HCT116 (cell line): ENCODE measurements around the gene ZNF226. TPM values are rescaled to one million over a fixed set of nuclear protein-coding genes. Genes with fewer than 3 reads are reported as not detected.
A peak's percentile ranks its signal among the peaks of the same experiment; 100 is the strongest.

ENCODE experiments used
- ATAC-seq: fragments of 200-7000 bp; cut with Tn5 transposase; 2 replicates; pipeline ENCODE4 v1.9.1; 2020; ENCODE audit warnings: mild to moderate bottlenecking, moderate library complexity
- BruUV-seq: library from RNA; stranded (reverse); fragments of 400-500 nt; replicated peaks from 2 replicates; lab custom pipeline; 2021; lab: Mats Ljungman, UMichigan
- CTCF ChIA-PET: fragments of 300-600 bp; sonication (Branson Sonifier 250); formaldehyde crosslinking; loops from one replicate; lab custom pipeline; 2021; ENCODE audit warnings: antibody characterized with exemption; lab: Charles Lee
- POLR2A ChIA-PET: fragments of 300-600, 350-600 bp; sonication (Branson Sonifier 250); formaldehyde crosslinking; loops from one replicate; lab custom pipeline; 2021; ENCODE audit warnings: antibody characterized with exemption; lab: Charles Lee
- RAD21 ChIA-PET, 2 experiments: fragments of 300-600 bp; sonication (Branson Sonifier 250); formaldehyde crosslinking; loops; one replicate each; lab custom pipeline; 2023; ENCODE audit warnings: low total read pairs in 2 of 2; ENCODE audit not compliant: uncharacterized antibody in 2 of 2, unreplicated experiment in 2 of 2, low non-redundant PET in 1 of 2; lab: Charles Lee
- DNase-seq: peaks from one replicate; pipeline ENCODE4 v3.0.0-alpha.2; 2010; ENCODE audit warnings: low read depth, low spot score
- H2AFZ ChIP-seq: fragments of 200-600 bp; shearing (Covaris generic), sonication (generic); 2 replicates; pipeline ENCODE4 v1.6.1; 2017; ENCODE audit warnings: low read depth, mixed run types, mixed read lengths, antibody characterized with exemption, low read length; ENCODE audit not compliant: poor library complexity, severe bottlenecking
- H3K27ac ChIP-seq: 2 replicates; pipeline ENCODE4 v1.5.1; 2012; ENCODE audit warnings: low read depth, low read length
- H3K27me3 ChIP-seq: fragments of 200-600 bp; sonication (generic); 2 replicates; pipeline ENCODE4 v1.6.1; 2016; ENCODE audit warnings: mixed run types, low read length, mixed read lengths; ENCODE audit not compliant: insufficient read depth
- H3K36me3 ChIP-seq, 2 experiments: fragments of 200-500 bp in 1 of 2; fragments of 200-600 bp in 1 of 2; sonication (Bioruptor generic) in 1 of 2; sonication (generic) in 1 of 2; 2 replicates each; pipeline versions ENCODE4 v1.5.1 to v1.6.1; 2014 to 2016; ENCODE audit warnings: low read length in 2 of 2, inconsistent platforms in 1 of 2, mixed read lengths in 1 of 2, mixed run types in 1 of 2; ENCODE audit not compliant: insufficient read depth in 2 of 2, control insufficient read depth in 1 of 2
- H3K4me1 ChIP-seq, 2 experiments: fragments of 200-600 bp in 1 of 2; sonication (generic) in 1 of 2; 2 replicates each; pipeline versions ENCODE4 v1.5.1 to v1.6.1; 2012 to 2017; ENCODE audit warnings: low read length in 2 of 2, inconsistent platforms in 1 of 2, mild to moderate bottlenecking in 1 of 2, mixed read lengths in 1 of 2, mixed run types in 1 of 2, moderate library complexity in 1 of 2; ENCODE audit not compliant: insufficient read depth in 2 of 2, control insufficient read depth in 1 of 2
- H3K4me2 ChIP-seq: fragments of 200-600 bp; sonication (generic); 2 replicates; pipeline ENCODE4 v1.6.1; 2017; ENCODE audit warnings: mixed run types, low read length, mixed read lengths
- H3K4me3 ChIP-seq, 2 experiments: fragments of 200-600 bp in 1 of 2; sonication (generic) in 1 of 2; replicated peaks in 1 of 2; 2 replicates each; pipeline ENCODE4 v1.5.1; 2011 to 2016; ENCODE audit warnings: low read length in 2 of 2, control low read depth in 1 of 2, low read depth in 1 of 2, mild to moderate bottlenecking in 1 of 2, mixed read lengths in 1 of 2, mixed run types in 1 of 2
- H3K79me2 ChIP-seq: fragments of 200-600 bp; sonication (generic); 2 replicates; pipeline ENCODE4 v1.6.1; 2017; ENCODE audit warnings: mild to moderate bottlenecking, mixed run types, low read length, moderate library complexity, mixed read lengths; ENCODE audit not compliant: insufficient read depth
- H3K9ac ChIP-seq: fragments of 200-600 bp; sonication (generic); 2 replicates; pipeline ENCODE4 v1.6.1; 2016; ENCODE audit warnings: low read length, mixed read lengths
- H3K9me2 ChIP-seq: fragments of 200-600 bp; sonication (generic), shearing (Covaris generic); 2 replicates; pipeline ENCODE4 v1.6.1; 2017; ENCODE audit warnings: mixed run types, mild to moderate bottlenecking, moderate library complexity; ENCODE audit not compliant: insufficient read depth
- H3K9me3 ChIP-seq, 2 experiments: fragments of 200-500 bp in 1 of 2; fragments of 200-600 bp in 1 of 2; sonication (Bioruptor generic) in 1 of 2; sonication (generic) in 1 of 2; 2 replicates each; pipeline ENCODE4 v1.6.1; 2014 to 2017; ENCODE audit warnings: low read length in 2 of 2, mixed read lengths in 2 of 2, inconsistent platforms in 1 of 2, low read depth in 1 of 2, mild to moderate bottlenecking in 1 of 2, mixed run types in 1 of 2, moderate library complexity in 1 of 2; ENCODE audit not compliant: control insufficient read depth in 1 of 2, insufficient read depth in 1 of 2
- H4K20me1 ChIP-seq: fragments of 200-600 bp; sonication (generic), shearing (Covaris generic); 2 replicates; pipeline ENCODE4 v1.6.1; 2017; ENCODE audit warnings: mixed run types, mild to moderate bottlenecking, moderate library complexity; ENCODE audit not compliant: insufficient read depth
- CBX3 ChIP-seq: IDR thresholded peaks from 2 replicates; pipeline ENCODE4 v1.6.1; 2012; ENCODE audit warnings: low read depth
- CEBPB ChIP-seq: IDR thresholded peaks from 2 replicates; pipeline ENCODE4 v1.6.1; 2012; ENCODE audit warnings: low read depth
- CTCF ChIP-seq, 3 experiments: fragments of 200-600 bp in 1 of 3; sonication (generic) in 1 of 3; IDR thresholded peaks in 2 of 3; conservative IDR thresholded peaks in 1 of 3; 2 replicates each; pipeline ENCODE4 v1.5.1; 2012 to 2017; ENCODE audit warnings: low read depth in 2 of 3, low read length in 2 of 3, antibody characterized with exemption in 1 of 3, borderline replicate concordance in 1 of 3, control low read depth in 1 of 3, mild to moderate bottlenecking in 1 of 3, mixed read lengths in 1 of 3, mixed run types in 1 of 3, moderate library complexity in 1 of 3; ENCODE audit not compliant: insufficient read depth in 1 of 3
- ELF1 ChIP-seq: IDR thresholded peaks from 2 replicates; pipeline ENCODE4 v1.6.1; 2012; ENCODE audit warnings: low read depth, borderline replicate concordance
- EZH2 ChIP-seq: fragments of 200-600 bp; sonication (generic); IDR thresholded peaks from 2 replicates; pipeline ENCODE4 v1.6.1; 2017; ENCODE audit warnings: antibody characterized with exemption, mixed run types
- EZH2phosphoT487 ChIP-seq: fragments of 200-600 bp; IDR thresholded peaks from 2 replicates; pipeline ENCODE4 v1.6.1; 2018; ENCODE audit warnings: antibody characterized with exemption, borderline replicate concordance
- FOSL1 ChIP-seq: IDR thresholded peaks from 2 replicates; pipeline ENCODE4 v1.6.1; 2012; ENCODE audit warnings: low read depth
- JUND ChIP-seq: IDR thresholded peaks from 2 replicates; pipeline ENCODE4 v1.6.1; 2012
- POLR2A ChIP-seq: IDR thresholded peaks from 2 replicates; pipeline ENCODE4 v1.7.0; 2011; ENCODE audit warnings: borderline replicate concordance; ENCODE audit not compliant: insufficient read depth, insufficient read length; ENCODE audit errors: extremely low read depth
- REST ChIP-seq: IDR thresholded peaks from 2 replicates; pipeline ENCODE4 v1.6.1; 2012; ENCODE audit warnings: low read depth
- SIN3A ChIP-seq: IDR thresholded peaks from 2 replicates; pipeline ENCODE4 v1.6.1; 2012; ENCODE audit warnings: low read depth
- SP1 ChIP-seq: IDR thresholded peaks from 2 replicates; pipeline ENCODE4 v1.6.1; 2012; ENCODE audit warnings: low read depth
- SRF ChIP-seq: IDR thresholded peaks from 2 replicates; pipeline ENCODE4 v1.6.1; 2012; ENCODE audit warnings: low read depth
- YY1 ChIP-seq: IDR thresholded peaks from 2 replicates; pipeline ENCODE4 v1.6.1; 2011; ENCODE audit warnings: low read length, low read depth, moderate library complexity, mild to moderate bottlenecking; ENCODE audit not compliant: insufficient replicate concordance; ENCODE audit errors: extremely low read depth
- ZFX ChIP-seq: fragments of 450-650 bp; IDR thresholded peaks from 2 replicates; pipeline ENCODE4 v1.6.1; 2017
- ZNF274 ChIP-seq: fragments of 200-500 bp; sonication (Bioruptor generic); IDR thresholded peaks from 2 replicates; pipeline ENCODE4 v1.6.1; 2014; ENCODE audit warnings: mild to moderate bottlenecking, low read depth, low read length, inconsistent platforms
- intact Hi-C: fragments of 100-400 bp; cut with micrococcal nuclease; formaldehyde crosslinking; loops from 2 replicates; pipeline ENCODE4 v1.10.0; 2022
- total RNA-seq: library from RNA; stranded (reverse); gene quantifications from one replicate; pipeline ENCODE4 v1.2.1, GENCODE V29; 2021; ENCODE audit not compliant: unreplicated experiment

ZNF226 gene
- total RNA-seq, 1 experiment from 2014 or later, result 17.4 TPM

GRCh38 chr19:44163789-44164188, 1.1 kb upstream of the ZNF226 start:
- RAD21 ChIA-PET, result no interaction called here
- CTCF ChIA-PET, result interaction anchor here (1.3 kb wide), 1 partner anchor 337 kb away, joined by 3 read pairs; the partner anchor contains the start of gene ZNF180
- TF ChIP-seq JUND, result no peak
- DNase-seq (no peak), ATAC-seq (no peak)
- Histone ChIP-seq H3K9me3 (peaks cover 0 to 5% of the 10 kb centered on the region in 2 experiments; a peak in 3 of 4 replicates), H3K27me3 (no peaks in the 10 kb centered on the region), H3K36me3 (peaks cover 12 to 14% of the 10 kb centered on the region in 2 experiments; a peak in 2 of 4 replicates), H3K4me1 (peaks cover 7 to 14% of the 10 kb centered on the region in 2 experiments), H3K9ac (no peak overlapping the region), H3K9me2 (no peaks in the 10 kb centered on the region), H3K4me3 (no peak overlapping the region), H3K4me2 (peak overlapping the region; percentile 73), H4K20me1 (no peaks in the 10 kb centered on the region), H3K79me2 (peaks cover 4% of the 10 kb centered on the region; the same call in 1 of the 2 replicates), H3K27ac (no peak overlapping the region), H2AFZ (no peak overlapping the region)
- POLR2A ChIA-PET, result no interaction called here
- intact Hi-C loops, result loop anchor here (1.0 kb wide), 1 partner anchor 50 kb away; the partner anchor contains the start of gene ZNF225
- no TSS peak for BruUV-seq

GRCh38 chr19:44164327-44164672, 600 bp upstream of the ZNF226 start:
- H3K4me3 ChIP-seq, result peak overlapping the region; percentile 68 to 76
- H2AFZ ChIP-seq, result peak overlapping the region; percentile 99
- H4K20me1 ChIP-seq, result no peaks in the 10 kb centered on the region
- intact Hi-C loops, result loop anchor here (1.0 kb wide), 1 partner anchor 51 kb away; the partner anchor contains the start of gene ZNF225
- RAD21 ChIA-PET, result no interaction called here
- peaks cover 15 to 16% of the 10 kb centered on the region in 2 experiments; a peak in 3 of 4 replicates for H3K36me3 ChIP-seq
- peak overlapping the region; percentile 73 for H3K4me2 ChIP-seq
- TSS peak; percentile 75 for BruUV-seq
- no peak for ATAC-seq
- CTCF ChIA-PET, result interaction anchor here (1.3 kb wide), 1 partner anchor 336 kb away, joined by 3 read pairs; the partner anchor contains the start of gene ZNF180
- no peaks in the 10 kb centered on the region for H3K9me2 ChIP-seq
- POLR2A ChIA-PET, result interaction anchor here (1.0 to 1.5 kb wide), 5 partner anchors 43 to 337 kb away, joined by 3 to 6 read pairs (median 3); partner anchors contain the start of genes ZNF225, ZNF283 and ZNF45
- no peak for DNase-seq
- H3K27me3 ChIP-seq, result no peaks in the 10 kb centered on the region
- H3K9me3 ChIP-seq, result peaks cover 0 to 4% of the 10 kb centered on the region in 2 experiments; a peak in 3 of 4 replicates
- H3K4me1 ChIP-seq, result peaks cover 7 to 14% of the 10 kb centered on the region in 2 experiments
- peaks cover 4% of the 10 kb centered on the region; the same call in 1 of the 2 replicates for H3K79me2 ChIP-seq
- peak overlapping the region; percentile 68; the same call in 1 of the 2 replicates for H3K9ac ChIP-seq
- peak overlapping the region; percentile 66 for H3K27ac ChIP-seq
- no peak for TF ChIP-seq FOSL1
- TF ChIP-seq EZH2phosphoT487, result no peak
- no peak for TF ChIP-seq SP1
- TF ChIP-seq EZH2, result no peak
- TF ChIP-seq ZNF274, result no peak
- TF ChIP-seq CEBPB, result no peak
- TF ChIP-seq JUND, result no peak
- no peak for TF ChIP-seq REST
- no peak for TF ChIP-seq ELF1
- TF ChIP-seq POLR2A, result no peak
- TF ChIP-seq ZFX, result no peak
- TF ChIP-seq SRF, result no peak
- TF ChIP-seq CBX3, result no peak
- no peak for TF ChIP-seq YY1
- no peak for TF ChIP-seq SIN3A
- TF ChIP-seq CTCF (IDR thresholded peaks at IDR 0.05 in 2 of 3, conservative IDR thresholded peaks at IDR 0.05 in 1 of 3; ENCODE audit: borderline replicate concordance in 1 of 3, insufficient read depth in 1 of 3, low read depth in 2 of 3, low read length in 2 of 3), result no peak
